H9 (cell line): ENCODE data around the gene DDIT4. TPM values are rescaled to one million over a fixed set of nuclear protein-coding genes. Genes with fewer than 3 reads are reported as not detected.

Experiments
- DNase-seq: peaks from one replicate; pipeline ENCODE4 v3.0.0-alpha.2; 2017
- H2AFZ ChIP-seq: one replicate; pipeline ENCODE4 v1.6.1; 2013; ENCODE audit warnings: mild to moderate bottlenecking, low read length, control low read depth, moderate library complexity
- H2AK5ac ChIP-seq: 2 replicates; pipeline ENCODE4 v1.6.1; 2013; ENCODE audit warnings: low read length, control low read depth, mixed read lengths; ENCODE audit not compliant: insufficient read length
- H2BK120ac ChIP-seq: one replicate; pipeline ENCODE4 v1.6.1; 2013; ENCODE audit warnings: low read depth, mild to moderate bottlenecking, low read length, control low read depth, inconsistent platforms; ENCODE audit not compliant: poor library complexity, severe bottlenecking
- H2BK12ac ChIP-seq: 2 replicates; pipeline ENCODE4 v1.6.1; 2013; ENCODE audit warnings: low read length, control low read depth, mixed read lengths, low read depth; ENCODE audit not compliant: insufficient read length
- H2BK15ac ChIP-seq: 2 replicates; pipeline ENCODE4 v1.6.1; 2013; ENCODE audit warnings: low read depth, low read length, control low read depth
- H2BK20ac ChIP-seq: one replicate; pipeline ENCODE4 v1.6.1; 2013; ENCODE audit warnings: low read depth, mild to moderate bottlenecking, low read length, control low read depth, inconsistent platforms; ENCODE audit not compliant: poor library complexity, severe bottlenecking
- H2BK5ac ChIP-seq: 2 replicates; pipeline ENCODE4 v1.6.1; 2013; ENCODE audit warnings: low read length, control low read depth, mixed read lengths; ENCODE audit not compliant: insufficient read length
- H3K14ac ChIP-seq: 2 replicates; pipeline ENCODE4 v1.6.1; 2013; ENCODE audit warnings: low read length, control low read depth; ENCODE audit not compliant: insufficient read depth
- H3K18ac ChIP-seq: 2 replicates; pipeline ENCODE4 v1.6.1; 2013; ENCODE audit warnings: low read depth, mild to moderate bottlenecking, mixed read lengths, low read length, control low read depth; ENCODE audit not compliant: insufficient read length
- H3K23ac ChIP-seq: 2 replicates; pipeline ENCODE4 v1.6.1; 2013; ENCODE audit warnings: low read length, control low read depth, mixed read lengths, low read depth; ENCODE audit not compliant: insufficient read length
- H3K23me2 ChIP-seq: 2 replicates; pipeline ENCODE4 v1.6.1; 2013; ENCODE audit warnings: low read depth, mild to moderate bottlenecking, mixed read lengths, low read length, control low read depth; ENCODE audit not compliant: insufficient read length, poor library complexity, severe bottlenecking
- H3K27ac ChIP-seq: 2 replicates; pipeline ENCODE4 v1.5.1; 2013; ENCODE audit warnings: low read length, control low read depth, mixed read lengths, low read depth; ENCODE audit not compliant: insufficient read length
- H3K27me3 ChIP-seq: 2 replicates; pipeline ENCODE4 v1.6.1; 2013; ENCODE audit warnings: low read length, control low read depth, inconsistent platforms; ENCODE audit not compliant: insufficient read depth
- H3K4ac ChIP-seq: 2 replicates; pipeline ENCODE4 v1.6.1; 2013; ENCODE audit warnings: low read depth, mild to moderate bottlenecking, control low read depth, inconsistent platforms, low read length, moderate library complexity
- H3K4me1 ChIP-seq: 2 replicates; pipeline ENCODE4 v1.6.1; 2013; ENCODE audit warnings: low read length, control low read depth, inconsistent platforms; ENCODE audit not compliant: insufficient read depth
- H3K4me2 ChIP-seq: 2 replicates; pipeline ENCODE4 v1.6.1; 2013; ENCODE audit warnings: low read length, control low read depth, mixed read lengths; ENCODE audit not compliant: insufficient read length, insufficient read depth
- H3K56ac ChIP-seq: 2 replicates; pipeline ENCODE4 v1.6.1; 2013; ENCODE audit warnings: low read depth, mild to moderate bottlenecking, mixed read lengths, low read length, control low read depth; ENCODE audit not compliant: insufficient read length
- H3K79me1 ChIP-seq: 2 replicates; pipeline ENCODE4 v1.6.1; 2013; ENCODE audit warnings: low read depth, mild to moderate bottlenecking, moderate library complexity, low read length, control low read depth, inconsistent platforms; ENCODE audit not compliant: insufficient read depth, poor library complexity, severe bottlenecking
- H3K79me2 ChIP-seq: 2 replicates; pipeline ENCODE4 v1.6.1; 2013; ENCODE audit warnings: low read length, control low read depth, inconsistent platforms; ENCODE audit not compliant: insufficient read depth
- H3K9ac ChIP-seq: 2 replicates; pipeline ENCODE4 v1.6.1; 2013; ENCODE audit warnings: low read length, control low read depth, mixed read lengths; ENCODE audit not compliant: insufficient read length; ENCODE audit errors: extremely low read depth
- H3K9me3 ChIP-seq: one replicate; pipeline ENCODE4 v1.6.1; 2013; ENCODE audit warnings: low read depth, low read length, inconsistent platforms; ENCODE audit not compliant: control insufficient read depth
- H3T11ph ChIP-seq: one replicate; pipeline ENCODE4 v1.6.1; 2013; ENCODE audit warnings: mild to moderate bottlenecking, low read length, control low read depth, inconsistent platforms
- H4K20me1 ChIP-seq: one replicate; pipeline ENCODE4 v1.6.1; 2013; ENCODE audit not compliant: control insufficient read depth, insufficient read length, insufficient read depth
- H4K5ac ChIP-seq: 2 replicates; pipeline ENCODE4 v1.6.1; 2013; ENCODE audit warnings: low read depth, mild to moderate bottlenecking, mixed read lengths, low read length, control low read depth; ENCODE audit not compliant: insufficient read length
- H4K8ac ChIP-seq: replicated peaks from 2 replicates; pipeline ENCODE4 v1.6.1; 2013; ENCODE audit warnings: low read length, control low read depth, mixed read lengths, low read depth; ENCODE audit not compliant: insufficient read length
- H4K91ac ChIP-seq: 2 replicates; pipeline ENCODE4 v1.6.1; 2013; ENCODE audit warnings: low read depth, mild to moderate bottlenecking, moderate library complexity, mixed read lengths, low read length, control low read depth; ENCODE audit not compliant: insufficient read length
- H3K27ac Mint-ChIP-seq, 3 experiments: 2 replicates in 2 of 3; 3 replicates in 1 of 3; pipeline ENCODE4 v1.8.0; 2020 to 2021; ENCODE audit warnings: mixed read lengths in 3 of 3, mild to moderate bottlenecking in 1 of 3, moderate library complexity in 1 of 3
- H3K27me3 Mint-ChIP-seq: 2 replicates; pipeline ENCODE4 v1.8.0; 2021; ENCODE audit warnings: low read depth, mild to moderate bottlenecking, moderate library complexity, mixed read lengths
- H3K36me3 Mint-ChIP-seq, 3 experiments: 2 replicates in 2 of 3; 3 replicates in 1 of 3; pipeline ENCODE4 v1.8.0; 2020 to 2021; ENCODE audit warnings: low read depth in 3 of 3, mixed read lengths in 3 of 3; ENCODE audit not compliant: insufficient read depth in 1 of 3
- H3K4me1 Mint-ChIP-seq, 2 experiments: 2 replicates each; pipeline ENCODE4 v1.8.0; 2020; ENCODE audit warnings: mixed read lengths in 2 of 2
- H3K4me3 Mint-ChIP-seq, 2 experiments: 2 replicates in 1 of 2; 3 replicates in 1 of 2; pipeline ENCODE4 v1.8.0; 2020 to 2021; ENCODE audit warnings: mild to moderate bottlenecking in 2 of 2, mixed read lengths in 2 of 2, moderate library complexity in 1 of 2
- H3K9me3 Mint-ChIP-seq, 2 experiments: 2 replicates in 1 of 2; 3 replicates in 1 of 2; pipeline ENCODE4 v1.8.0; 2020; ENCODE audit warnings: mild to moderate bottlenecking in 2 of 2, mixed read lengths in 2 of 2, moderate library complexity in 1 of 2
- CTCF ChIP-seq: fragments of 200-600 bp; sonication (generic); conservative IDR thresholded peaks from 3 replicates; pipeline ENCODE4 v1.8.0; 2021; ENCODE audit warnings: antibody characterized with exemption, mild to moderate bottlenecking
- WGBS: extraction: QIAGEN DNeasy Blood & Tissue Kit; methylation state at CpG from one replicate; pipeline ENCODE4 v1.1.7; 2013; ENCODE audit warnings: missing lambda C conversion rate, low lambda C conversion rate, mixed read lengths; ENCODE audit not compliant: insufficient read length; ENCODE audit errors: extremely low coverage; 5-methylcytosine and 5-hydroxymethylcytosine counted together
- total RNA-seq: library from RNA; stranded (reverse); gene quantifications from 2 replicates; pipeline ENCODE4 v1.2.1, GENCODE V29; 2021

DDIT4 gene
- total RNA-seq, 1 experiment from 2014 or later, result 84.0 TPM

DNA sequence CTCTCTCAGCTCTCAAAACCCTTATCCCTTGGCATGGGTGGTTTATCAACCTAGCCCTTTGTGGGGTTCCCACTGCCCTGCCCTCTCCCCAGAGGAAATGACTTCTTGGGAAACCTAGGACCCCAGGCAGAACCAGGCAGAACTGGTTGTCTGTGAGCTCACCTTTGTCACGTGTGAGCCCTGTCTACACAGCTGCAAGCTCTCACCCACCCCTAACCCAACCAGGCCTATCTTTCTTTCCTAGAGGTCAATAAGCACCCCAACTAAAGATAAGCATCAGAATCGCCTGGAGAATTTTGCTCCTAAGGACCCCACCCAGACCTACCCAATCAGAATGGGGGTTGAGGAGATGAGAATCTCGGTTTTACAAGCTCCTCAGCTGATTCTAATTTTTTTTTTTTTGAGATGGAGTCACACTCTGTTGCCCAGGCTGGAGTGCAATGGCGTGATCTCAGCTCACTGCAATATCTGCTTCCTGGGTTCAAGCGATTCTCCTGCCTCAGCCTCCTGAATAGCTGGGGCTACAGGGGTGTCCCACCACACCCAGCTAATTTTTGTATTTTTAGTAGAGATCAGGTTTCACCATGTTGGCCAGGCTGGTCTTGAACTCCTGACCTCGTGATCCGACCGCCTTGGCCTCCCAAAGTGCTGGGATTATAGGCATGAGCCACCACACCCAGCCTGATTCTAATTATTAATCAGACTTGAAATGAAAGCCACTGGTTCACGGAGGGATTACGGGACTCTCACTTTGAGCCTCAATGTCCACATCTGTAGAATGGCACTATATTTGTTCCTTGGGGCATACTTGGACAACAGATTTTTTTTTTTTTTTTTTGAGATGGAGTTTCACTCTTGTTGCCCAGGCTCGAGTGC, 7.5 kb upstream of the DDIT4 start:
- H3K23me2 ChIP-seq, result peaks cover 3% of the 10 kb centered on the region
- H2AK5ac ChIP-seq, result no peak overlapping the region
- no CpG with 5 or more reads among the region's 11 CpGs for WGBS
- H3K4me2 ChIP-seq, result no peak overlapping the region
- H3K4ac ChIP-seq, result no peak overlapping the region
- no peak overlapping the region for H2BK15ac ChIP-seq
- no peak overlapping the region for H4K8ac ChIP-seq
- no peak for DNase-seq
- H3T11ph ChIP-seq, result no peak overlapping the region
- Mint-ChIP-seq H3K4me3 (no peak overlapping the region), H3K9me3 (no peaks in the 10 kb centered on the region), H3K36me3 (peaks cover 0 to 3% (median 0%) of the 10 kb centered on the region in 3 experiments; a peak in 1 of 7 replicates), H3K27me3 (peaks cover 4% of the 10 kb centered on the region), H3K27ac (peak overlapping the region in 2 of 3 experiments; percentile 75 to 85; a peak in 4 of 7 replicates), H3K4me1 (peaks cover 45 to 53% of the 10 kb centered on the region in 2 experiments)
- no peak overlapping the region for H2BK12ac ChIP-seq
- no peak overlapping the region for H3K27ac ChIP-seq
- H3K23ac ChIP-seq, result no peak overlapping the region
- H3K56ac ChIP-seq, result no peak overlapping the region
- H2AFZ ChIP-seq, result no peak overlapping the region
- H3K9me3 ChIP-seq, result no peaks in the 10 kb centered on the region
- no peak overlapping the region for H2BK120ac ChIP-seq
- H3K27me3 ChIP-seq, result no peaks in the 10 kb centered on the region
- TF ChIP-seq CTCF, result no peak
- H4K5ac ChIP-seq, result no peak overlapping the region
- H4K91ac ChIP-seq, result no peak overlapping the region
- H2BK20ac ChIP-seq, result no peak overlapping the region
- H4K20me1 ChIP-seq, result no peaks in the 10 kb centered on the region
- H3K14ac ChIP-seq, result peak overlapping the region; percentile 72
- H2BK5ac ChIP-seq, result no peak overlapping the region
- H3K9ac ChIP-seq, result no peak overlapping the region
- H3K79me2 ChIP-seq, result no peaks in the 10 kb centered on the region
- peaks cover 12% of the 10 kb centered on the region for H3K4me1 ChIP-seq
- H3K18ac ChIP-seq, result peak overlapping the region; percentile 53
- H3K79me1 ChIP-seq, result no peaks in the 10 kb centered on the region
